Bronchial epithelial cell (primary cell): ENCODE measurements around the gene ARF4. TPM values are rescaled to one million over a fixed set of nuclear protein-coding genes. Genes with fewer than 3 reads are reported as not detected.
A peak's percentile ranks its signal among the peaks of the same experiment; 100 is the strongest.
"Not testable (repeated sequence)": the region's sequence is repeated elsewhere in the genome, so short reads cannot be mapped to it uniquely, and the experiment has no call there.

Experiments
- DNase-seq: peaks from one replicate; pipeline ENCODE4 v3.0.0-alpha.2; 2010; ENCODE audit warnings: low read depth
- FAIRE-seq: peaks from 2 replicates; lab custom pipeline; 2011; peaks lifted over from hg19 to GRCh38; lab: Jason Lieb, UNC
- H3K27me3 ChIP-seq: 2 replicates; pipeline ENCODE4 v1.5.1; 2011; ENCODE audit warnings: low read length; ENCODE audit not compliant: control insufficient read depth, insufficient read depth
- H3K36me3 ChIP-seq: 2 replicates; pipeline ENCODE4 v1.5.1; 2011; ENCODE audit warnings: low read length; ENCODE audit not compliant: control insufficient read depth, insufficient read depth
- H3K4me3 ChIP-seq: 2 replicates; pipeline ENCODE4 v1.5.1; 2011; ENCODE audit warnings: mild to moderate bottlenecking, low read depth, low read length, control low read depth
- total RNA-seq: library from RNA; depleted of rRNA; stranded (reverse); fragments of >200 nt; gene quantifications from 2 replicates; pipeline ENCODE4 v1.2.1, GENCODE V29; 2014
- TF ChIP-seq, protein P1 (sequence below): IDR thresholded peaks from 2 replicates; pipeline ENCODE4 v1.5.1; 2011; ENCODE audit warnings: mild to moderate bottlenecking, moderate library complexity, low read length, control low read depth, inconsistent platforms; ENCODE audit not compliant: insufficient read depth, severe bottlenecking

ARF4 gene
- total RNA-seq = 91.4 and 96.9 TPM in 2 replicates

DNA sequence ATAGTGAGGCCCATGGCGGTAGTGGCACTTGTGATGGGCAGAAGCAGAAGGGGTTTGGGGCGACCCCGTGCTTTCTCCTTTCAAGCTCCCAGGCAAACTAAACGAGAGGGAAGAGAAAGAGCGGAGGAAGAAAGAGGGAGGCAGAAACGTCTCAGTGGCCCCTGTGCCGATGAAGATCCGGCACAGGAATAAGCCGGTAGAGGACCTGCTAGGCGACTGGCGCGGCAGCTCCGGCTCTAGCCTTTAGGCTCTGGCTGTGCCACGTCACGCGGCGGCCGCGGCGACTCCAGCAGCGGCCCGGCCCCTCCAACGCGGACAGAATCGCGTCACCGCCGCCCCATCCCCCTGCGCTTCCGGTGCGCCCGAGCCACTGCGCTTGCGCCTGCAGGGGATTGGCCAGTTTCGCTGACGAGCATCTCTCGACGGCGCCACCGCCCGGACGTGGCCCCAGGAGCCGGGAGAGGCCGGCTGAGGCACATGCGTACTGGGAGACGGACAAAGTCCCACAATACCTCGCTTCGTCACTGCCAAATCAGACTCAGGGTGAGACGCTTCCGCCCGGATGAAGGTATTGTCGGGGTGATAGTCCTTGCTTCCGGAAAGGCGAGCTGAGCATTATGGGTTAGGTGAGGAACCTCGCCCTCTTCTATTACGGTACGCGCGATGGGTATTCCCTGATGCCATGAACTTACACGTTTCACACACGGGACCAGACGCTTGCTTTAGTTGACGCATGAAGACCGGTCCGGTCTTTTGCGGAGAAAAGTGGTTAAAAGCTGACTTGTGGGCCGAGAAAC lies at the start of gene ARF4:
TSS of gene ARF4 (minus strand) at position 218 of the 797 bp plus-strand sequence. CDS start at position 14, 204 bp downstream.
- Histone ChIP-seq H3K4me3 (peak within 1 kb of the TSS; percentile 99), H3K27me3 (no peaks in the 10 kb centered on the region), H3K36me3 (peaks cover 3% of the 10 kb centered on the region)
- peak; percentile 36 for FAIRE-seq
- DNase-seq = peak; percentile 99
- TF ChIP-seq, protein P1, sequence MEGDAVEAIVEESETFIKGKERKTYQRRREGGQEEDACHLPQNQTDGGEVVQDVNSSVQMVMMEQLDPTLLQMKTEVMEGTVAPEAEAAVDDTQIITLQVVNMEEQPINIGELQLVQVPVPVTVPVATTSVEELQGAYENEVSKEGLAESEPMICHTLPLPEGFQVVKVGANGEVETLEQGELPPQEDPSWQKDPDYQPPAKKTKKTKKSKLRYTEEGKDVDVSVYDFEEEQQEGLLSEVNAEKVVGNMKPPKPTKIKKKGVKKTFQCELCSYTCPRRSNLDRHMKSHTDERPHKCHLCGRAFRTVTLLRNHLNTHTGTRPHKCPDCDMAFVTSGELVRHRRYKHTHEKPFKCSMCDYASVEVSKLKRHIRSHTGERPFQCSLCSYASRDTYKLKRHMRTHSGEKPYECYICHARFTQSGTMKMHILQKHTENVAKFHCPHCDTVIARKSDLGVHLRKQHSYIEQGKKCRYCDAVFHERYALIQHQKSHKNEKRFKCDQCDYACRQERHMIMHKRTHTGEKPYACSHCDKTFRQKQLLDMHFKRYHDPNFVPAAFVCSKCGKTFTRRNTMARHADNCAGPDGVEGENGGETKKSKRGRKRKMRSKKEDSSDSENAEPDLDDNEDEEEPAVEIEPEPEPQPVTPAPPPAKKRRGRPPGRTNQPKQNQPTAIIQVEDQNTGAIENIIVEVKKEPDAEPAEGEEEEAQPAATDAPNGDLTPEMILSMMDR = peak; percentile 27

DNA sequence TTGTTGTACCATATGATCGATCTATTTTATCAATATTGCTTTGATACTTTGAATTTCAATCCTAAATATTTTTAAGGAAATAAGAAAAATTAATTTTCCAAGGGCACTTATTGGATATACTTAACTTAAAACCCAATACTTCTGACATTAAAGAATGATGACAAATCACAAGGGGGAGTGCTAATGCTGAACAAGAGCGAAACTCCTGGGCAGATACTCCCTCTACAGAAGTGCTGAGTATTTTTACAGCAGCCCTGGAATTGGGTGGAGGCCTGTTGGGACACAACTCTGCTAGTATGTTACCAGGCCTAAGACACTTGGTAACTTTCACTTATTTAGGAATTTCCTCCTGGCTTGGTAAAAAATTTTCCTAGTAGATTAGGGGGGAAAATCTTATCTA lies 49.6 kb upstream of the ARF4 start:
- FAIRE-seq (no peak), DNase-seq (peak; percentile 79)
- Histone ChIP-seq H3K4me3 (no peak overlapping the region), H3K36me3 (peaks cover 5% of the 10 kb centered on the region), H3K27me3 (no peaks in the 10 kb centered on the region)
- TF ChIP-seq, protein P1 = peak; percentile 25

DNA sequence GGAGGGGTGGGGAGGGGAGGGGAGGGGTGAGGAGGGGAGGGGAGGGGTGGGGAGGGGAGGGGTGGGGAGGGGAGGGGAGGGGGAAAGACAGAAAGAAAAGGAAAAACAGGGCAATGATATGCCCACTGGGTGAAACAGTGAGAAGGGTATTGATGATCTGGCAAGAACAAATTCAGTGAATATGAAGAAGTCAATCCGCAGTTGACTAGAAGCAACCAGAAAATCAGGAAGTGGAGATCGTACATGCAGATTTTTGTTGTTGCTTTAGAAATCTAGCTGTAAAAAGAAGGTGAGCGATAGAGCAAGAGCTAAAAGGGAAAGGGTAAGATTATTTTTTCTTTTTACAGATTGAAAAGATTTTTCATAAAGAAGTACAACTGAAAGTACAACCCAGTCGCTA lies 47.6 kb upstream of the ARF4 start:
- TF ChIP-seq, protein P1 = no peak
- FAIRE-seq = no peak
- no peak overlapping the region for H3K4me3 ChIP-seq
- no peaks in the 10 kb centered on the region for H3K27me3 ChIP-seq
- peaks cover 5% of the 10 kb centered on the region for H3K36me3 ChIP-seq
- no peak for DNase-seq

DNA sequence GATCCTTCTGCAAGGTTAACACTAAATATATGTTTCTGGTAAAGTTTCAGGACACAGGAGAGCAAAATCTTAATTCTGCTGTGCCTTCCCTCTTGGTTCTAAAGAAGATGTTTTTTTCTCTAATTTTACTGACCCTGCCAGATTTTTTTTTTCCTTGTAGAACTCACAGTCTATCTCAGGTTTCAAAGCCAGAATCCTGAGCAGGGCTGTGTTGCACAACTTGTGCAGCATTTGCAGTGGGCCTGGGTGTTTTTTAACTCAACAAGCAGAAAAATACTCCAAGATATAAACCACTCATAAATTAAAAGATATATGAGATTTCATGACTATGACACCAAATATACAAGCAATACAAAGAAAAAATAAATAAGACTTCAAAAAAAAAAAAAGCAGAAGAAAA lies 40.2 kb upstream of the ARF4 start:
- peaks cover 3% of the 10 kb centered on the region for H3K36me3 ChIP-seq
- FAIRE-seq (no peak), DNase-seq (no peak)

DNA sequence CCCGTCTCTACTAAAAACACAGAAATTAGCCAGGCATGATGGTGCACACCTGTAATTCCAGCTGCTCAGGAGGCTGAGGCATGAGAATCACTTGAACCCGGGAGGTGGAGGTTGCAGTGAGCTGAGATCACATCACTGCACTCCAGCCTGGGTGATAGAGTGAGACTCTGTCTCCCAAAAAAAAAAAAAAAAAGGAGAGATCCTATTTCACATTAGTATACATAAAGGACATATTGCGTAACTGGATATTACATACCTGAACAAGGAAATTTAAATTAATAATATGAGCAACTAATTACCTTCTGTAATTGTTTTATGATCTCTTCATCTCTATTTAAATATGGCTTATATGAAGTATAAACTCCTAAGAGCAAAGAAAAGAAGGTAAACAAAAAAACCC lies 37.1 kb upstream of the ARF4 start:
- DNase-seq = peak; percentile 5
- H3K4me3 ChIP-seq, H3K27me3 ChIP-seq, FAIRE-seq, H3K36me3 ChIP-seq: not testable (repeated sequence)

More for the DNA sequence above, 40.2 kb upstream of the ARF4 start:
- H3K27me3 ChIP-seq = no peaks in the 10 kb centered on the region
- TF ChIP-seq, protein P1 = no peak
- no peak overlapping the region for H3K4me3 ChIP-seq

DNA sequence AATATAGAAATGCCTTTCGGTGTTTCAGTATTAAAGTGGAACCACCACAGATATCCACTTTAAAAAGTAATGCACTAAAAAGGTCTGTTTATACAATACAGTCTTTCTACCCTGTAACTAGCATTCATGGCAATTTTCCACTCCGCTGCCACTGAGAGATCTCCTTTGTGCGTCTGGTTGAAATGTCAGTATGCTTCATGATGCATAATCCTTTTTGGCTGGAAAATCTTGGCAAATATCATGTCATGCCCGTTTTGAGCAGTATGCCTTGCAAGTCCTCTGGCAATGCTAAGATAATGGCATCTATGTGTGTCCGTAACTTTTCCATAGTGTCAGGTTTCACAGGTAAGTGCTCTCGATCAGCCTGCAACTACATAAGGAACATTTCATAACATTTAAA lies 30.8 kb upstream of the ARF4 start:
- DNase-seq = no peak
- H3K36me3 ChIP-seq = peaks cover 5% of the 10 kb centered on the region

More for the DNA sequence above, 30.8 kb upstream of the ARF4 start:
- no peak overlapping the region for H3K4me3 ChIP-seq
- TF ChIP-seq, protein P1 = no peak
- FAIRE-seq = no peak
- no peaks in the 10 kb centered on the region for H3K27me3 ChIP-seq
